Measurements from ENCODE around the gene NDUFAF2.
"Not testable (repeated sequence)": the region's sequence is repeated elsewhere in the genome, so short reads cannot be mapped to it uniquely, and the experiment has no call there.

Gene NDUFAF2

DNA sequence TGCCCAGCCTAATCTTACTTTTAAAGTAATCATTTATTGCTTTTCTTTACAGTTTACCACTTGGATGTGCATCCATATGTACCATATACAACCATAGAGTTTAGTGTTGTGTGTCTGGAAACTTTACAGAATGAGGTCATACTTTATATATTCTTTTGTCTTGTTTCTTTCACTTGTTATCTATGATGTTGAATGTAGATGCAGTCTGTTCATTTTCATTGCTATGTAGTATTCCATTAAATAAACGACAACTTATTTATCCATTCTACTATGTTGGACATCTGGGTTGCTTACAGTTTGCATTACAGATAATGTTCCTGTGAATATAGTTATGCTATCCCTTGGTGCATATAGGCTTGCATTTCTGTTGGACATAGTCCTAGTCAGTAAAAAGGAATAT, 238.5 kb downstream of the NDUFAF2 start:
- no peak for DNase-seq

GRCh38 chr5:61184708-61185107, 239.7 kb downstream of the NDUFAF2 start:
- no peak for DNase-seq

- no peak for DNase-seq
These were observed 241.6 kb downstream of the NDUFAF2 start for GRCh38 chr5:61186634-61187033.

GRCh38 chr5:61187352-61187751, 242.3 kb downstream of the NDUFAF2 start:
- DNase-seq: not testable (repeated sequence)

DNA sequence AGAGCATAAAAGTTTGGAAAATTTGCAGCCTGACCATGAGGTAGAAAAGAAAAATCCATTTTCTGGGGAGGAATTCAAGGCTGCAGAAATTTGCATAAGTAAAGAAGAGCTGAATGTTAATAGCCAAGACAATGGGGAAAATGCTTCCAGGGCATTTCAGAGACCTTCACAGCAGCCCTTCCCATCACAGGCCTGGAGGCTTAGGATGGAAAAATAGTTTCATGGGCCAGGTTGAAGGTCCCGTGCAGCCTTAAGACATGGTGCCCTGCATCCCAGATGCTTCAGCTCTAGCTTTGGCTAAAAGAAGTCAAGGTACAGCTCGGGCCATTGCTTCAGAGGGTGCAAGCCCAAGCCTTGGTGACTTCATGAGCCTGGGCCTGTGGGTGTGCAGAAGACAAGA, 242.8 kb downstream of the NDUFAF2 start:
- not testable (repeated sequence) for DNase-seq

DNA sequence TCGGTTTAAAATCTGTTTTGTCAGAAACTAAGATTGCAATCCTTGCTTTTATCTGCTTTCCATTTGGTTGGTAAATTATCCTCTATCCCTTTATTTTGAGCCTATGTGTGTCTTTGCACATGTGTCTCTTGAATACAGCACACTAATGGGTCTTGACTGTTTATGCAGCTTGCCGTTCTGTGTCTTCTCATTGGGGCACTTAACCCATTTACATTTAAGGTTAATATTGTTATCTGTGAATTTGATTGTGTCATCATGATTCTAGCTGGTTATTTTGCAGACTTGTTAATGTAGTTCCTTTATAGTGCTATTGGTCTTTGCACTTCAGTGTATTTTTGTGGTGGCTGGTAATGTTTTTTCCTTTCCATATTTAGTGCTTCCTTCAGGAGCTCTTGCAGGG, 253.6 kb downstream of the NDUFAF2 start:
- DNase-seq: no peak

DNA sequence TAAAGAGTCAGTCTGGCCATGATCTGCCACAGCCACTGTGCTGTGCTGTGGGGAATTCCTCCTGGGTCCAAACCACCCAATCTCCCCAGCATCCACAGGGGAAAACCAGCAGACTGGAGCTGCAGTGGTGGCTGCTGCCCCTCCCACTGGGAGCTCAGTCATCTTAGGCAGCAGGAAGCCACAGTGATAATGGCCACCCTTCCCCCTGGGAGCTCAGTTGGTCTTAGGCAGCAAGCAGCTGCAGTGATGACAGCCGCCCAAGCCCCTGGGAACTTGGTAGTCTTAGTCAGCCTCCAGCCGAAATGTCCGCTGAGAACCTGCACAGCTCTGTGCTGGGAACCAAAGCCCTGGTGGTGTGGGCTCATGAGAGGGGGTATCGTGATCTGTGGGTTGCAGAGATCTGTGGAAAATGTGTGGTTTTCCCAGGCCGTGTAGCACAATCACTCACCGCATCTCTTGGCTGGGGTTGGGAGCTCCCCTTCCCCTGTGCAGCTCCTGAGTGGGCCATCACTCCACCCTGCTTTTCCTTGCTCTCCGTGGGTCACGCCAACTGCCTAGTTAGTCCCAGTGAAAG, 255.7 kb downstream of the NDUFAF2 start:
- DNase-seq: no peak

- DNase-seq: no peak
These were observed 257.2 kb downstream of the NDUFAF2 start for GRCh38 chr5:61202213-61202612.

Data from activated effector memory CD4-positive, alpha-beta T cell treated with Interleukin-2 at 50 U/mL for 16 hours (primary cell).